Hematopoietic multipotent progenitor cell treated with erythropoietin and hydrocortisone succinate and interleukin-3 and kit ligand, for 6 days (in vitro differentiated cells): ENCODE data around the gene PRCP.
"Not testable (repeated sequence)": the region's sequence is repeated elsewhere in the genome, so short reads cannot be mapped to it uniquely, and the experiment has no call there.

Experiments
- DNase-seq: peaks from one replicate; pipeline ENCODE4 v3.0.0-alpha.2; 2015

Gene PRCP

GRCh38 chr11:82900277-82901164 lies at the start of gene PRCP:
TSS of gene PRCP (minus strand) at chr11:82900430. CDS start at chr11:82900402, 28 bp downstream.
- peak; percentile 96 for DNase-seq

- DNase-seq: no peak
Observed at GRCh38 chr11:82949352-82949751, 49.1 kb upstream of the PRCP start.

- no peak for DNase-seq
Observed at GRCh38 chr11:82945682-82946081, 45.5 kb upstream of the PRCP start.

- DNase-seq: not testable (repeated sequence)
Observed at GRCh38 chr11:82945041-82945440, 44.8 kb upstream of the PRCP start.

GRCh38 chr11:82944198-82944597 lies 44.0 kb upstream of the PRCP start:
- DNase-seq: no peak

- DNase-seq: not testable (repeated sequence)
Observed at GRCh38 chr11:82943430-82943829, 43.2 kb upstream of the PRCP start.

GRCh38 chr11:82942376-82942775 lies 42.1 kb upstream of the PRCP start:
- no peak for DNase-seq

- no peak for DNase-seq
Observed at GRCh38 chr11:82939456-82939855, 39.2 kb upstream of the PRCP start.

- no peak for DNase-seq
Observed at GRCh38 chr11:82937554-82937953, 37.3 kb upstream of the PRCP start.

- DNase-seq: no peak
Observed at GRCh38 chr11:82936261-82936660, 36.0 kb upstream of the PRCP start.

GRCh38 chr11:82932564-82932963 lies 32.3 kb upstream of the PRCP start:
- peak; percentile 47 for DNase-seq

GRCh38 chr11:82930734-82931133 lies 30.5 kb upstream of the PRCP start:
- no peak for DNase-seq

GRCh38 chr11:82930229-82930628 lies 30.0 kb upstream of the PRCP start:
- no peak for DNase-seq

GRCh38 chr11:82929121-82929520 lies 28.9 kb upstream of the PRCP start:
- no peak for DNase-seq

- peak; percentile 85 for DNase-seq
Observed at GRCh38 chr11:82927264-82927880, 27.1 kb upstream of the PRCP start.

- no peak for DNase-seq
Observed at GRCh38 chr11:82924522-82925224, 24.4 kb upstream of the PRCP start.

- DNase-seq: not testable (repeated sequence)
Observed at GRCh38 chr11:82922396-82923173, 22.4 kb upstream of the PRCP start.

GRCh38 chr11:82920227-82920626 lies 20.0 kb upstream of the PRCP start:
- DNase-seq: not testable (repeated sequence)

GRCh38 chr11:82919786-82920185 lies 19.6 kb upstream of the PRCP start:
- not testable (repeated sequence) for DNase-seq

- DNase-seq: no peak
Observed at GRCh38 chr11:82909015-82909640, 8.9 kb upstream of the PRCP start.

- DNase-seq: no peak
Observed at GRCh38 chr11:82908311-82908710, 8.1 kb upstream of the PRCP start.

- DNase-seq: no peak
Observed at GRCh38 chr11:82907371-82907770, 7.1 kb upstream of the PRCP start.
